ENCODE measurements around the gene LRBA.
"Not testable (repeated sequence)": the region's sequence is repeated elsewhere in the genome, so short reads cannot be mapped to it uniquely, and the experiment has no call there.

LRBA gene

GRCh38 chr4:150540536-150540935 lies 474.5 kb downstream of the LRBA start:
- Histone ChIP-seq H3K4me3 (ENCODE audit: low read length) (no peak overlapping the region), H3K4me2 (ENCODE audit: low read depth, low read length) (no peak overlapping the region), H3K9ac (ENCODE audit: low read length) (no peak overlapping the region), H3K79me2 (ENCODE audit: low read length) (no peaks in the 10 kb centered on the region), H3K27ac (ENCODE audit: low read length) (no peak overlapping the region), H3K27me3 (replicated peaks; ENCODE audit: insufficient read depth, low read length) (no peaks in the 10 kb centered on the region), H4K20me1 (ENCODE audit: insufficient read depth, low read length) (no peaks in the 10 kb centered on the region), H3K4me1 (ENCODE audit: low read length) (no peaks in the 10 kb centered on the region), H3K36me3 (replicated peaks; ENCODE audit: insufficient read depth, low read length) (no peaks in the 10 kb centered on the region), H3K9me2 (replicated peaks; ENCODE audit: insufficient read depth, low read length) (no peaks in the 10 kb centered on the region), H2AFZ (ENCODE audit: low read length) (no peak overlapping the region), H3K9me3 (replicated peaks; ENCODE audit: insufficient read depth, low read length) (no peaks in the 10 kb centered on the region), H3F3A (ENCODE audit: insufficient read depth, low read length) (no peaks in the 10 kb centered on the region)
- DNase-seq: no peak
- TF ChIP-seq EZH2phosphoT487 (IDR thresholded peaks at IDR 0.05; ENCODE audit: low read length) (no peak), EZH2 (optimal IDR thresholded peaks at IDR 0.05; ENCODE audit: low read depth, low read length) (no peak), CTCF (IDR thresholded peaks at IDR 0.05; ENCODE audit: low read length) (no peak)

- not testable (repeated sequence) for H3K27me3 ChIP-seq (replicated peaks; ENCODE audit: insufficient read depth, low read length); H3F3A ChIP-seq (ENCODE audit: insufficient read depth, low read length); H3K36me3 ChIP-seq (replicated peaks; ENCODE audit: insufficient read depth, low read length); H3K9me2 ChIP-seq (replicated peaks; ENCODE audit: insufficient read depth, low read length); H3K79me2 ChIP-seq (ENCODE audit: low read length); H3K4me3 ChIP-seq (ENCODE audit: low read length); H3K4me2 ChIP-seq (ENCODE audit: low read depth, low read length); H2AFZ ChIP-seq (ENCODE audit: low read length); H3K9me3 ChIP-seq (replicated peaks; ENCODE audit: insufficient read depth, low read length); DNase-seq; H3K9ac ChIP-seq (ENCODE audit: low read length); H4K20me1 ChIP-seq (ENCODE audit: insufficient read depth, low read length); H3K4me1 ChIP-seq (ENCODE audit: low read length); H3K27ac ChIP-seq (ENCODE audit: low read length)
Observed at GRCh38 chr4:150537911-150538310, 477.2 kb downstream of the LRBA start.

- no peaks in the 10 kb centered on the region for H3K9me2 ChIP-seq (replicated peaks; ENCODE audit: insufficient read depth, low read length)
- H3K9ac ChIP-seq (ENCODE audit: low read length): no peak overlapping the region
- DNase-seq: no peak
- H3K4me1 ChIP-seq (ENCODE audit: low read length): no peaks in the 10 kb centered on the region
- H3K79me2 ChIP-seq (ENCODE audit: low read length): no peaks in the 10 kb centered on the region
- H3K27ac ChIP-seq (ENCODE audit: low read length): no peak overlapping the region
- H3K4me3 ChIP-seq (ENCODE audit: low read length): no peak overlapping the region
- no peaks in the 10 kb centered on the region for H3F3A ChIP-seq (ENCODE audit: insufficient read depth, low read length)
- no peak overlapping the region for H3K4me2 ChIP-seq (ENCODE audit: low read depth, low read length)
- no peaks in the 10 kb centered on the region for H3K36me3 ChIP-seq (replicated peaks; ENCODE audit: insufficient read depth, low read length)
- no peaks in the 10 kb centered on the region for H3K9me3 ChIP-seq (replicated peaks; ENCODE audit: insufficient read depth, low read length)
- H4K20me1 ChIP-seq (ENCODE audit: insufficient read depth, low read length): no peaks in the 10 kb centered on the region
- H3K27me3 ChIP-seq (replicated peaks; ENCODE audit: insufficient read depth, low read length): no peaks in the 10 kb centered on the region
- TF ChIP-seq EZH2 (optimal IDR thresholded peaks at IDR 0.05; ENCODE audit: low read depth, low read length) (no peak), CTCF (IDR thresholded peaks at IDR 0.05; ENCODE audit: low read length) (no peak), EZH2phosphoT487 (IDR thresholded peaks at IDR 0.05; ENCODE audit: low read length) (no peak)
- H2AFZ ChIP-seq (ENCODE audit: low read length): no peak overlapping the region
Observed at GRCh38 chr4:150534818-150535217, 480.3 kb downstream of the LRBA start.

- H3K4me2 ChIP-seq (ENCODE audit: low read depth, low read length): no peak overlapping the region
- no peaks in the 10 kb centered on the region for H3K4me1 ChIP-seq (ENCODE audit: low read length)
- no peak overlapping the region for H2AFZ ChIP-seq (ENCODE audit: low read length)
- TF ChIP-seq EZH2 (optimal IDR thresholded peaks at IDR 0.05; ENCODE audit: low read depth, low read length) (no peak), EZH2phosphoT487 (IDR thresholded peaks at IDR 0.05; ENCODE audit: low read length) (no peak), CTCF (IDR thresholded peaks at IDR 0.05; ENCODE audit: low read length) (no peak)
- no peak overlapping the region for H3K9ac ChIP-seq (ENCODE audit: low read length)
- DNase-seq: no peak
- H4K20me1 ChIP-seq (ENCODE audit: insufficient read depth, low read length): no peaks in the 10 kb centered on the region
- H3K9me2 ChIP-seq (replicated peaks; ENCODE audit: insufficient read depth, low read length): no peaks in the 10 kb centered on the region
- H3K4me3 ChIP-seq (ENCODE audit: low read length): no peak overlapping the region
- H3K9me3 ChIP-seq (replicated peaks; ENCODE audit: insufficient read depth, low read length): no peaks in the 10 kb centered on the region
- H3F3A ChIP-seq (ENCODE audit: insufficient read depth, low read length): no peaks in the 10 kb centered on the region
- no peaks in the 10 kb centered on the region for H3K27me3 ChIP-seq (replicated peaks; ENCODE audit: insufficient read depth, low read length)
- H3K36me3 ChIP-seq (replicated peaks; ENCODE audit: insufficient read depth, low read length): no peaks in the 10 kb centered on the region
- no peaks in the 10 kb centered on the region for H3K79me2 ChIP-seq (ENCODE audit: low read length)
- H3K27ac ChIP-seq (ENCODE audit: low read length): no peak overlapping the region
Observed at GRCh38 chr4:150533673-150534072, 481.4 kb downstream of the LRBA start.

Measured in MM.1S (cell line).